PFSK-1 (cell line): Measurements from ENCODE around the gene FOXP4.
A peak's percentile ranks its signal among the peaks of the same experiment; 100 is the strongest.

Experiments used
- FOXP2 ChIP-seq: optimal IDR thresholded peaks from 2 replicates; pipeline ENCODE3; 2011; ENCODE audit warnings: borderline replicate concordance, control low read depth, inconsistent platforms; ENCODE audit not compliant: insufficient read depth; ENCODE audit errors: extremely low read length, extremely low read depth
- POLR2AphosphoS5 ChIP-seq: IDR thresholded peaks from 2 replicates; pipeline ENCODE4 v1.6.1; 2012; ENCODE audit warnings: low read depth, mild to moderate bottlenecking, control low read depth, low read length, moderate library complexity
- REST ChIP-seq, 2 experiments: IDR thresholded peaks; 2 replicates each; pipeline versions ENCODE4 v1.6.1 to v1.8.0; 2011 to 2012; ENCODE audit warnings: low read depth in 2 of 2, low read length in 2 of 2, control low read depth in 1 of 2, inconsistent platforms in 1 of 2, mild to moderate bottlenecking in 1 of 2, moderate library complexity in 1 of 2; ENCODE audit not compliant: insufficient read depth in 1 of 2
- SIN3A ChIP-seq: IDR thresholded peaks from 2 replicates; pipeline ENCODE4 v1.6.1; 2012; ENCODE audit warnings: mild to moderate bottlenecking, low read length, moderate library complexity, borderline replicate concordance; ENCODE audit not compliant: insufficient read depth
- TAF1 ChIP-seq: IDR thresholded peaks from 2 replicates; pipeline ENCODE4 v1.6.1; 2012; ENCODE audit warnings: low read length, control low read depth, borderline replicate concordance; ENCODE audit not compliant: insufficient read depth

FOXP4 gene

GRCh38 chr6:41630069-41630468, 83.9 kb downstream of the FOXP4 start:
- TF ChIP-seq FOXP2: no peak
- no peak for TF ChIP-seq POLR2AphosphoS5
- TF ChIP-seq SIN3A: no peak
- TF ChIP-seq TAF1: no peak
- no peak for TF ChIP-seq REST (IDR thresholded peaks at IDR 0.05; ENCODE audit: insufficient read depth in 1 of 2, low read depth in 2 of 2, low read length in 2 of 2)

- TF ChIP-seq POLR2AphosphoS5: no peak
- no peak for TF ChIP-seq SIN3A
- no peak for TF ChIP-seq TAF1
- TF ChIP-seq REST (IDR thresholded peaks at IDR 0.05; ENCODE audit: insufficient read depth in 1 of 2, low read depth in 2 of 2, low read length in 2 of 2): no peak
- TF ChIP-seq FOXP2: no peak
Measured at GRCh38 chr6:41630946-41631345, 84.8 kb downstream of the FOXP4 start.

- no peak for TF ChIP-seq REST (IDR thresholded peaks at IDR 0.05; ENCODE audit: insufficient read depth in 1 of 2, low read depth in 2 of 2, low read length in 2 of 2)
- TF ChIP-seq TAF1: no peak
- TF ChIP-seq FOXP2: no peak
- TF ChIP-seq SIN3A: no peak
- TF ChIP-seq POLR2AphosphoS5: no peak
Measured at GRCh38 chr6:41633056-41633634, 87.0 kb downstream of the FOXP4 start.

- TF ChIP-seq TAF1 (no peak), REST (IDR thresholded peaks at IDR 0.05; ENCODE audit: insufficient read depth in 1 of 2, low read depth in 2 of 2, low read length in 2 of 2) (0 out of 4 replicates have a peak, but pooled peaks have one; percentile 9 to 35), FOXP2 (peak; percentile 58)
Measured at GRCh38 chr6:41634657-41635056, 88.5 kb downstream of the FOXP4 start.

- TF ChIP-seq TAF1 (no peak), REST (IDR thresholded peaks at IDR 0.05; ENCODE audit: insufficient read depth in 1 of 2, low read depth in 2 of 2, low read length in 2 of 2) (no peak), SIN3A (no peak), FOXP2 (no peak), POLR2AphosphoS5 (no peak)
Measured at GRCh38 chr6:41635365-41635764, 89.2 kb downstream of the FOXP4 start.
